ENCODE results near the gene CCDC85C. TPM values are rescaled to one million over a fixed set of nuclear protein-coding genes. Genes with fewer than 3 reads are reported as not detected.

The CCDC85C gene
- total and polyA plus RNA-seq, 2 of the 8 experiments (the other 6 are each of a cell fraction or from before 2014, with no cell fraction given) = 16.8 to 35.8 TPM

- POLR2A ChIA-PET (ENCODE audit: partially characterized antibody) = interaction anchor here (1.4 kb wide), 1 partner anchor 9 kb away, joined by 3 read pairs; no protein-coding TSS in a partner anchor
- Histone ChIP-seq H4K91ac (replicated peaks; ENCODE audit: insufficient read length, low read length) (no peak overlapping the region), H3K23ac (ENCODE audit: insufficient read length) (no peak overlapping the region), H3K27ac (ENCODE audit: low read depth, low read length) (no peak overlapping the region), H3K79me1 (ENCODE audit: low read depth, low read length) (peaks cover 7% of the 10 kb centered on the region; the same call in 1 of the 2 replicates), H2BK5ac (ENCODE audit: low read depth, low read length) (no peak overlapping the region), H2BK15ac (ENCODE audit: low read length) (no peak overlapping the region), H3K18ac (ENCODE audit: extremely low read depth, low read length) (no peak overlapping the region), H3K36me3 (ENCODE audit: control insufficient read depth in 2 of 4, insufficient read depth in 4 of 4, low read length in 3 of 4) (peaks cover 0 to 5% (median 0%) of the 10 kb centered on the region in 4 experiments; a peak in 1 of 8 replicates), H2AK5ac (ENCODE audit: low read depth, low read length) (no peak overlapping the region), H2BK120ac (replicated peaks; ENCODE audit: low read depth, low read length) (no peak overlapping the region), H3K27me3 (replicated peaks in 1 of 4; ENCODE audit: control insufficient read depth in 3 of 4, extremely low read depth in 1 of 4, insufficient read depth in 3 of 4, low read length in 3 of 4) (no peaks in the 10 kb centered on the region), H4K20me1 (replicated peaks in 1 of 2; ENCODE audit: control insufficient read depth in 1 of 2, insufficient read depth in 2 of 2, low read length in 2 of 2) (peaks cover 0 to 14% of the 10 kb centered on the region in 2 experiments), H3K56ac (replicated peaks; ENCODE audit: insufficient read length, low read depth, low read length) (no peak overlapping the region), H3K9me3 (ENCODE audit: insufficient read depth in 2 of 2, low read depth in 1 of 2, low read length in 1 of 2) (no peaks in the 10 kb centered on the region), H2BK20ac (ENCODE audit: low read length) (no peak overlapping the region), H3K9ac (replicated peaks in 1 of 4; ENCODE audit: extremely low read depth in 1 of 4, low read depth in 3 of 4, low read length in 3 of 4) (no peak overlapping the region), H3K14ac (ENCODE audit: insufficient read length) (no peak overlapping the region), H4K8ac (ENCODE audit: extremely low read depth, insufficient read depth, low read length) (no peak overlapping the region), H3K4me1 (replicated peaks in 1 of 4; ENCODE audit: control insufficient read depth in 3 of 4, insufficient read depth in 4 of 4, low read length in 3 of 4) (peaks cover 0 to 15% (median 9%) of the 10 kb centered on the region in 4 experiments; a peak in 5 of 7 replicates), H3K4me2 (ENCODE audit: insufficient read depth in 1 of 2, low read depth in 2 of 2, low read length in 2 of 2) (no peak overlapping the region), H3K4ac (replicated peaks; ENCODE audit: insufficient read length, low read depth, low read length) (no peak overlapping the region), H3K23me2 (ENCODE audit: low read depth, low read length) (no peaks in the 10 kb centered on the region), H3K4me3 (ENCODE audit: extremely low read depth in 1 of 4, insufficient read depth in 2 of 4, low read depth in 3 of 4, low read length in 4 of 4) (no peak overlapping the region), H2AFZ (ENCODE audit: low read length) (no peak overlapping the region), H2BK12ac (ENCODE audit: low read depth, low read length) (no peak overlapping the region), H3K79me2 (ENCODE audit: control insufficient read depth in 1 of 2, insufficient read depth in 2 of 2, low read length in 2 of 2) (peaks cover 5 to 66% of the 10 kb centered on the region in 2 experiments), H4K5ac (ENCODE audit: insufficient read length, low read depth, low read length) (no peak overlapping the region)
- CTCF ChIA-PET (ENCODE audit: partially characterized antibody) = interaction anchor here (0.6 to 1.7 kb wide), 3 partner anchors 25 to 736 kb away, joined by 3 to 5 read pairs (median 4); no protein-coding TSS in a partner anchor
- no peak for FAIRE-seq
- 90% methylated on average over 3 of the region's 3 CpGs; no CpG with 5 or more reads in 1 of the 2 experiments for WGBS, 2 experiments (ENCODE audit: extremely low coverage in 1 of 2, insufficient coverage in 1 of 2, insufficient read length in 1 of 2, insufficient replicate concordance in 2 of 2, low coverage in 1 of 2, low lambda C conversion rate in 2 of 2, missing lambda C conversion rate in 1 of 2)
- DNase-seq (ENCODE audit: low read depth in 1 of 2, low spot score in 2 of 2) = no peak
- TF ChIP-seq HDAC6 (IDR thresholded peaks at IDR 0.05; ENCODE audit: low read depth, low read length) (no peak), TEAD4 (IDR thresholded peaks at IDR 0.05; ENCODE audit: low read depth, low read length) (no peak), CREB1 (IDR thresholded peaks at IDR 0.05) (no peak), RXRA (IDR thresholded peaks at IDR 0.05; ENCODE audit: insufficient read depth, low read depth, low read length) (no peak), RFX5 (IDR thresholded peaks at IDR 0.05; ENCODE audit: borderline replicate concordance, low read depth, low read length) (no peak), SP1 (IDR thresholded peaks at IDR 0.05; ENCODE audit: low read depth, low read length) (no peak), NRF1 (IDR thresholded peaks at IDR 0.05; ENCODE audit: low read depth, low read length) (no peak), KDM4A (IDR thresholded peaks at IDR 0.05; ENCODE audit: low read depth, low read length, severe bottlenecking) (no peak), YY1 (IDR thresholded peaks at IDR 0.05; ENCODE audit: low read depth, low read length) (no peak), SIX5 (IDR thresholded peaks at IDR 0.05; ENCODE audit: low read depth, low read length) (no peak), SUZ12 (IDR thresholded peaks at IDR 0.05; ENCODE audit: low read length) (no peak), RBBP5 (IDR thresholded peaks at IDR 0.05; ENCODE audit: borderline replicate concordance, low read depth, low read length) (no peak), PHF8 (conservative IDR thresholded peaks at IDR 0.05; ENCODE audit: low read depth, low read length) (no peak), KDM5A (IDR thresholded peaks at IDR 0.05; ENCODE audit: low read length) (no peak)
Measured at GRCh38 chr14:99466758-99467157, 137.2 kb downstream of the CCDC85C start.

Measured in H1 (cell line).